ENCODE measurements around the gene TNFAIP8L1.
"Not testable (repeated sequence)": the region's sequence is repeated elsewhere in the genome, so short reads cannot be mapped to it uniquely, and the experiment has no call there.

Gene TNFAIP8L1

DNA sequence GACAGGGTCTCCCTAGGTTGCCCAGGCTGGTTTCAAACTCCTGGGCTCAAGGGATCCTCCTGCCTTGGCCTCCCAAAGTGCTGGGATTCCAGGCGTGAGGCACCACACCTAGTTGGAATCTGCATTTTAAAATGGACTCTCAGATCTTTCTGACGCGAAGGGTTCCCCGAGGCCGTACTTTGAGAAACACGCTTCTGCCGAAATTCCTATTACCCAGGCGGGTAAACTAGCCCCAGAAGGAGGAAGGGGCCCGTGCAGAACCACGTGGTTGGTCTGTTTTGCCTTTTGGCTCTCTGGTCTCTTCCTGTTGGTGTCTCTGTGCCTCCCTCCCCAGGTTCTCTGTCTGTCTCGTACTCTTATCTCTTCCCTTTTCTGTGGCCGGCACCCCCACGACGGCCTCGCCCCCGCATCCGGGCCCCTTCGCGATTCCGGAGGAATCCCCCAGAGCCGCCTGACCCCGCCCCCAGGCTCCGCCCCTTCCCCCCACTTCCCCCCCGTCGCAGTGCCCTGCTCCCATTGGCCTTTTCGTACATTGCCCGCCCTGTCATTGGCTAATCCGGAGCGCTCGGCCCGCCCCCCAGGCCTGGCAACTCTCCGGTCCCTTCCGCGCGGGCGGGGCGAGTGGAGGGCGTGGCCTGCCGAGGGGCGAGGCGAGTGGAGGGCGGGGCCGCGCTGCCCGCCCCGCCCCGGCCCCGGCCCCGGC lies at the start of gene TNFAIP8L1:
Gene TNFAIP8L1, plus strand, starts transcription at position 689 of the 703 bp plus-strand sequence. CDS start 12,354 bp downstream, outside the sequence.
- DNase-seq, result peak; percentile 98 to 99

DNA sequence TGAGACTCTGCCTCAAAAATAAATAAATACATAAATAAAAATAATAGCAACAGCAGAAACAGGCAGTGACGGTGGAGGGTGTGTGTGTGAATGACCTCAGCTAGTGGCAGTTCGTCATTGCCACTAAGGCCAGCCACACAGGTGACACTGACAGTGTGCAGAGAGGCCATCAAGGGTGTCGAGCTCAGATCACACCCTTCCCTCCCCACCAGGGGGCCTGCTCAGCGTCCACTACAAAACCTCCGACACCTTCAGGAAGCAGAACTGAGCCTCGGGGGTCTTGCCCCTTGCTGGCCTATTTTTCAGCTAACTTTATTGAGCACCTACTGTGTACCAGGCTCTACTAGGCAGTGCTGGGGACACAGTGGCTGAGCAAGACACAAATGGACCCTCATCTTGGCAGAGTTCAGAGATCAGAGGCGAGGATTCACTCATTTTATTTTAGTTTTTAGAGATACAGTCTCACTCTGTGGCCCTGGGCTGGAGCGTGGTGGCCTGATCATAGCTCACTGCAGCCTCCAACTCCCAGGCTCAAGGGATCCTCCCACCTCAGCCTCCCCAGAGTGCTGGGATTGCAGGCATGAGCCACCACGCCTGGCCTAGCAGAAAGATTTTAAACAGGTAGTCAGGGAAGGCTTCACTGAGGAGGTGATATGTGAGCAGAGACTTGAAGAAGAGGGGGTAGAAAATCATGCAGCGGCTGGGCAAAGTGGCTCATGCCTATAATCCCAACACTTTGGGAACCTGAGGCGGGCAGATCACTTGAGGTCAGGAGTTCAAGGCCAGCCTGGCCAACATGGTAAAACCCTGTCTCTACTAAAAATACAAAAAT lies 49.5 kb upstream of the TNFAIP8L1 start:
- DNase-seq, result peak; percentile 17 to 22

DNA sequence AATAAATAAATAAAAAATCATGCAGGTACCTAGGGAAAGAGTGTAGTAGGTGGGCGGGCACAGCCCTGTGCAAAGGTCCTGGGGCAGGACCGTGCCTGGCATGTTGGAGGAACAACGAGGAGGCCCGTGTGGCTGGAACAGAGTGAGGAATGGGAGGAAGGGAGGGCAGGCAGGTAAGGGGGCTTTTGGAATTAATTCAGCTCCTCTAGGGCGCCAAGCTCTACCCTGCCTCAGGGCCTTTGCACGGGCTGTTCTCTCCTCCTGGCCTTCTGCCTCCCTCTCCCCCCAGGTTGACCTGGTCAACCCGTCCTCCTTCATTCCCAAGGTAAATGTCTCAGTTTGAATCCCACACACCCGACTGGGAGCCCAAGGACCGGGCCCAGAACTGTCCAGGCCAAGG lies 48.8 kb upstream of the TNFAIP8L1 start:
- DNase-seq, result no peak

DNA sequence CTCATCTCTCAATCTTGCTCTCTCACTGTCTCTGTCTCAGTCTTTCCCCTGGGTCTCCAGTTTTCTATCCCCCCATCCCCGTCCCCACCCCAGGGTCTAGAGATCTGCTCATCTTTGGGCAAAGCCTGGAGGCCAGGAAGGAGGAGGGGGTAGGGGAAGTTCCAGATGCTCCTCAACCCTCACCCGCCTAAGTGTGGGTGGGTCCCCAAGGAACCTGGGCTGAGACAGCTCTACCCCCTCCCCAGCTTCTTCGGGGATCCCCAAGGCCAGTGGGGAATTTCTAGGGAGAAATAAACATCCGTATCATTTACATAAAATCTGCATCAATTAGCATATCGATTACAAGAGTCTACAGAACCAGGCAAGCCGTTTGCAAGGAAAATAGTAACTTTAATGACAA lies 48.0 kb upstream of the TNFAIP8L1 start:
- DNase-seq, result no peak

- no peak for DNase-seq
Measured at GRCh38 chr19:4592445-4592844, 46.9 kb upstream of the TNFAIP8L1 start.

- peak; percentile 37 to 56 for DNase-seq
Measured at GRCh38 chr19:4593409-4593851, 45.9 kb upstream of the TNFAIP8L1 start.

DNA sequence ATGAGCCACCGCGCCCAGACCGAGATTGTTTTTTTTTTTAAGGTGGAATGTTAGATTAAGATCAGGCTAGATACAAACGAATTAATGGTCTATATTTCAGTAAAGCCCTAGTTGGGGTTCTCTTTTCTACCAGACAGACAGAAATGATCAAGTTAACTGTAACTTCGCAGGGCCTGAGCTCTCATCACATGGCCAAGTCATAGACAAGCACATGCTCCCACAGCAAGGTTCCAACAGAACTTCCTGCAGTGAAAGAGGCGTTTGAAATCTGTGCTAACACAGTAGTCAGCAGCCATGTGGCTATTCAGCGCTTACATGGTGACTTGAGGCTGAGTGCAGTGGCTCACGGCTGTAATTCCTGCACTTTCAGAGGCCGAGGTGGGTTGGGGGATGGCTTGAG lies 45.1 kb upstream of the TNFAIP8L1 start:
- no peak for DNase-seq

DNA sequence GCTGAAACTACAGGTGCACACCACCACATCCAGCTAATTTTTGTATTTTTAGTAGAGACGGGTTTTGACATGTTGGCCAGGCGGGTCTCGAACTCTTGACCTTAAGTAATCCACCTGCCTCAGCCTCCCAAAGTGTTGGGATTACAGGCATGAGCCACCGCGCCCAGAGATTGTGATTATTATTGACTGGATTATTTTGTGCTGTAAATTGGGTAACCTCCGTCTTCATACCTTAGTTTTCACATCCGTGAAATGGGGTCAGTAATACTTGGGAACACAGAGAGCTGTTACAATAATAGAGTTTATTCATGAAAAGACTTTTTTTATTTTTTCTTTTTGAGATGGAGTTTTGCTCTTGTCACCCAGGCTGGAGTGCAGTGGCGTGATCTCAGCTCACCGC lies 44.2 kb upstream of the TNFAIP8L1 start:
- not testable (repeated sequence) for DNase-seq

DNA sequence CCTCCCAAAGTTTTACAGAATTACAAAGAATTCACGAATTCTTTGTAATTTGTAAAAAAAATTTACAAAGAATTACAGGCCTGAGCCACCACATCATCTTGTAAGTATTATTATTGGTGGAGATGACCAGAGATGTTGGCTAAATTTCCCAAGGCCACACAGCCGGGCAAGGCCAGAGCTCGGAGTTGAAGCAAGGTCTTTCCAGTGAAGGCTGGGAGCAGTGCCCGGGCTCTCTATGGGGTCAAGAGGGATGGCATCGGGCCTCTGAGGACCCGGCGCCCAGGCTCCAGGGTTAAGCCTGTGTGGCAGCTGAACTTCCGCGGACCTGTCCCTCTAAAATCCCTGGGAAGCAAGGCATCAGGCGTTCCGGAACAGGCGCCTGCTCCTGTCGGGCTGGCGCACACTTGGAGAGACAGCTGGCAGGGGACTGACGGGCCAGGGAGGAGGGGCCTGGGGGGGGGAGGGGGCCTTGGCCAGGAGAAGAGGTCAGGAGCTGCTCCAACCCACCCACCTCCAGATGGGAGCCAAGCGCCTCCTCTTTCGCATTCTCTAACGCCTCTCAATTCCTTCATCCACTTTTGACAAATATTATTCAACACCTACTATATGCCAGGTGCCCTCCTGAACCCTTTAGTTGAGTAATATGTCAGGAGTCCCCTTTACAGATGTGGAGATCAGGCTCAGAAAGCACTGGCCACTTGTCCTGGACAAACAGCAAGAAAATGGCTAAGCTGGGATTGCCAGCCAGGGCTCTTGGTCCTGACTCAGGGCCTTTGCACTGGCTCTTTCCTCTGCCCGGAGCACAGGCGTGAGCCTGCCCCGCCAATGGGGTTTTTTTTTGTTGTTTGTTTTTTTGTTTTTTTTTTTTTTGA lies 43.0 kb upstream of the TNFAIP8L1 start:
- no peak for DNase-seq

DNA sequence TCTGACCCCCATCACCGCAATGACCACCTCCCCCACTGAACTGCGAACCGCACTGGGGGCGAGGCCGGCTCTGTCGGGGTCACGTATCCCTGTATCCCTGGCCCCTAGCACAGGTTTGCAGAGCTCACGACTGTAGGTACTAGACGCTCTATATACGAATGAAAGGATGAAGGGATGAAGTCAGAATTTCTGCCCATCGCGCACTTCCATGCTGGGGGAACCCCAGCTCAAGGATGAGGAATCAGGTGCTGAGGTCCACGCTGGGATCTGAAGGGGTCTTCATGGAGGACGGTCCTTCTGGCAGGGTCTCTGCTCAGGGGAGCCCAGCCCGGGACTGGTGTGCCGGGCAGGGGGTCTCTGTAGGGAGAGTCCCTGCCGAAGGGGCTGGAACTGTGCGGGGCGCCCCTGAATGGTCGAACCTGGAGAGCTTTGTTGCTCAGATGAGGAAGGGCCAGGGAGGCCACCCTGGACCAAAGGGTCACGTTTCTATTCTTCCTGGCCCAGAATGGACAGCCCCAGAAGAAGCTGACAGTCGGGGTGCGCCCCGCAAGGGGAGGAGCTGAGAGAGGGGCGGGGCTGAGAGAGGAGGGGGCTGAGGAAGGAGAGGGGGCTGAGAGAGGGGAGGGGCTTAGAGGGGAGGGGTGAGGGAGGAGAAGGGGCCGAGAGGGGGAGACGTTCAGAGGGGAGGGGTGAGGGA lies 41.9 kb upstream of the TNFAIP8L1 start:
- DNase-seq, result no peak

GRCh38 chr19:4597975-4598671 lies 41.2 kb upstream of the TNFAIP8L1 start:
- no peak for DNase-seq

- DNase-seq, result no peak
Measured at GRCh38 chr19:4598712-4599111, 40.6 kb upstream of the TNFAIP8L1 start.

GRCh38 chr19:4600082-4600481 lies 39.2 kb upstream of the TNFAIP8L1 start:
- no peak for DNase-seq

DNA sequence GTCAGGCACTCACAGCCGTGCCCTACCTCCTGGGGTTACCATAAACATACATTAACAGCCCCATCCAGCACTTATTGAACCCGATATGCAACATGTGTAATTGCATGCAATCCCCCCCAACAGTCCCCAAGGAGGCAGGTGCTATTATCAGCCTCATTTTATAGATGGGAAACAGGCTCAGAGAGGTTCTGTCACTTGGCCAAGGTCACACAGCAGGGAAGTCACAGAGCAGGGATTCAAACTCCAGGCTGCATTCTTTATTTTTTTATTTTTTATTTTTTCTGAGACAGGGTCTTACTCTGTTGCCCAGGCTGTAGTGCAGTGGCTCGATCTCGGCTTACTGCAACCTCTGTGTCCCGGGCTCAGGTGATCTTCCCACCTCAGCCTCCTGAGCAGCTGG lies 38.4 kb upstream of the TNFAIP8L1 start:
- no peak for DNase-seq

DNA sequence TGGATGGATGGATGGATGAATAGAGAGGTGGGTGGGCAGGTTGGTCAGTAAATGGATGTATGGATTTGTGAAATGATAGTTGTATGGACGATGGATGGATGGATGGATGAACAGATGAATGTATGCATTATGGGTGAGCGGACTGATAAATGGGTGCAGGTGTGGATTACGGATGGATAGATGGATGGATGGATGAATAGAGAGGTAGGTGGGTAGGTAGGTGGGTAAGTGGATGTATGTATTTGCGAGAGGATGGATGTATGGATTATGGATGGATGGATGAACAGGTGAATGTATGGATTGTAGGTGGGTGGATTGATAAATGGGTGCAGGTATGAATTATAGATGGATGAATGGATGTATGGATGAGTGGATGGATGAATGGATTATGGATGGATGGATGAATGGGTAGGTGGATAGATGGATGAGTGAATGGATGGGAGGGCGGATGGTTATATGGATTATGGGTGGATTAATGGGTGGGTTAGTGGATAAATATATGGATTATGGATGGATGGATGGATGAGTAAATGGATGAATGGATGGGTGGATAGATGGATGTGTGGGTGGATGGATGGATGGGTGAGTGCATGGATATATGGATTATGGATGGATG lies 37.0 kb upstream of the TNFAIP8L1 start:
- DNase-seq, result no peak

- no peak for DNase-seq
Measured at GRCh38 chr19:4602915-4603314, 36.4 kb upstream of the TNFAIP8L1 start.

- no peak for DNase-seq
Measured at GRCh38 chr19:4604912-4605311, 34.4 kb upstream of the TNFAIP8L1 start.

DNA sequence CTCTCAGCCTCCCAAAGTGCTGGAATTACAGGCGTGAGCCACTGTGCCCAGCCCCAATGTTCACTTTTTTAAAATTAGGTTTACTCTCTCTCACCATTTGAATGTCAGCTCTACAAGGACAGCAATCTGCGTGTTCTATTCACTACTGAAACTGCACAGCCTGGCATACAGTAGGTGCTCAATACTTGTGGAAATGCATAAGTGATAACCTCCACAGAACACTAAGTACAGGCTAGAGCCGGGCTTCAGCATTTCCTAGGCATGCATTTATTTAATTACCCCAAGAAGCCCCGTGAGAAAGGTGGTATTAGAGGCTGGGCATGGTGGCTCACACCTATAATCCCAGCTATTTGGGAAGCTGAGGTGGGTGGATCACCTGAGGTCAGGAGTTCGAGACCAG lies 33.1 kb upstream of the TNFAIP8L1 start:
- DNase-seq, result no peak

- no peak for DNase-seq
Measured at GRCh38 chr19:4606921-4607678, 32.2 kb upstream of the TNFAIP8L1 start.

- DNase-seq, result peak; percentile 59 to 74
Measured at GRCh38 chr19:4609878-4610511, 29.3 kb upstream of the TNFAIP8L1 start.
